IPS-15b (cell line): ENCODE measurements around the gene TMEM229A.
"Not testable (repeated sequence)": the region's sequence is repeated elsewhere in the genome, so short reads cannot be mapped to it uniquely, and the experiment has no call there.

Source experiments
- H3K27me3 ChIP-seq: one replicate; pipeline ENCODE4 v1.6.1; 2013; ENCODE audit warnings: low read length; ENCODE audit not compliant: control insufficient read depth, insufficient read depth
- H3K36me3 ChIP-seq: one replicate; pipeline ENCODE4 v1.6.1; 2013; ENCODE audit warnings: low read length; ENCODE audit not compliant: control insufficient read depth, insufficient read depth
- H3K4me1 ChIP-seq: one replicate; pipeline ENCODE4 v1.6.1; 2013; ENCODE audit warnings: mild to moderate bottlenecking, low read length; ENCODE audit not compliant: control insufficient read depth, insufficient read depth
- H3K4me3 ChIP-seq: one replicate; pipeline ENCODE4 v1.5.1; 2013; ENCODE audit warnings: low read depth, low read length
- H3K9ac ChIP-seq: one replicate; pipeline ENCODE4 v1.6.1; 2013; ENCODE audit warnings: low read depth, mild to moderate bottlenecking, low read length
- H3K9me3 ChIP-seq: one replicate; pipeline ENCODE4 v1.6.1; 2013; ENCODE audit warnings: mild to moderate bottlenecking, low read length; ENCODE audit not compliant: control insufficient read depth, insufficient read depth

The TMEM229A gene

DNA sequence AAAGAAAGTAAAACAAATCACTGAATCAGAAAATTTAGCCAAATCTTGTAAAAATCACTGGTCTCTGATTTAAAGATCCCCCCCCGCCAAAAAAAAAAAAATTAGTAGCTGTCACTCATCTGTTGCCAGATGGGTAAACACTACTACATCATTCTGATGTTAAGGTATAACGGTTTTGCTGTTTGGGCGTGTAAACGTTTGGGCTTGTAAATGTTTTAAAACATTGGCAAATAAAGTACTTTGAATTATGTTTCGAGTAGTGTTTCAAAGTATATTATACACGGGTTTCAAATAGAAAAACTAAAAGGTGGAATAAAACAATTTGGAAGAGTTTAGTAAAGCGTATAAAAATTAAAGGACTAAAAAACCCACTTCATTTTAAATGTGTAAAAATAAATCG is 1.5 kb downstream of the TMEM229A start:
- no peaks in the 10 kb centered on the region for H3K9me3 ChIP-seq
- H3K4me3 ChIP-seq, result peak overlapping the region; percentile 74
- peaks cover 11% of the 10 kb centered on the region for H3K4me1 ChIP-seq
- no peak overlapping the region for H3K9ac ChIP-seq
- H3K36me3 ChIP-seq, result no peaks in the 10 kb centered on the region
- H3K27me3 ChIP-seq, result peaks cover 46% of the 10 kb centered on the region

DNA sequence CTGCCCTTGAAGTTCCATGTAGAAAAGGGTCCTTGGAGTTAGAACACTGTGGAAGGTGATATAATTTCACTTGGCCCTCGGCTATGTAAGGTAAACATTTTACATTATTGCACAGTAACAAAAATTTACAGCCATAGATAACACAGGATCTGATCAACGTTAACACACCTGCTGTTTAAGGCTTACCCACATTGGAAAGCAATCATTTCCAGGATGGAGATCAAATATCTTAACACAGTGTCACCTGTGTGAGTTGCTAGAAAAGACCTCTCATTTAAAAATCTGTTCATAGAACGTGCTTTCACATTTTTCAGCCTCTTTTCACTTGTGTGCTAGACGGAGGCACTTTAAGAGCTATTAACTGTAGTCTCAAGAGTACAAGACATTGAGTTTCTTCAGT is 1.9 kb downstream of the TMEM229A start:
- H3K9ac ChIP-seq, result no peak overlapping the region
- peaks cover 11% of the 10 kb centered on the region for H3K4me1 ChIP-seq
- no peaks in the 10 kb centered on the region for H3K9me3 ChIP-seq
- no peaks in the 10 kb centered on the region for H3K36me3 ChIP-seq
- no peak overlapping the region for H3K4me3 ChIP-seq
- H3K27me3 ChIP-seq, result peaks cover 46% of the 10 kb centered on the region

DNA sequence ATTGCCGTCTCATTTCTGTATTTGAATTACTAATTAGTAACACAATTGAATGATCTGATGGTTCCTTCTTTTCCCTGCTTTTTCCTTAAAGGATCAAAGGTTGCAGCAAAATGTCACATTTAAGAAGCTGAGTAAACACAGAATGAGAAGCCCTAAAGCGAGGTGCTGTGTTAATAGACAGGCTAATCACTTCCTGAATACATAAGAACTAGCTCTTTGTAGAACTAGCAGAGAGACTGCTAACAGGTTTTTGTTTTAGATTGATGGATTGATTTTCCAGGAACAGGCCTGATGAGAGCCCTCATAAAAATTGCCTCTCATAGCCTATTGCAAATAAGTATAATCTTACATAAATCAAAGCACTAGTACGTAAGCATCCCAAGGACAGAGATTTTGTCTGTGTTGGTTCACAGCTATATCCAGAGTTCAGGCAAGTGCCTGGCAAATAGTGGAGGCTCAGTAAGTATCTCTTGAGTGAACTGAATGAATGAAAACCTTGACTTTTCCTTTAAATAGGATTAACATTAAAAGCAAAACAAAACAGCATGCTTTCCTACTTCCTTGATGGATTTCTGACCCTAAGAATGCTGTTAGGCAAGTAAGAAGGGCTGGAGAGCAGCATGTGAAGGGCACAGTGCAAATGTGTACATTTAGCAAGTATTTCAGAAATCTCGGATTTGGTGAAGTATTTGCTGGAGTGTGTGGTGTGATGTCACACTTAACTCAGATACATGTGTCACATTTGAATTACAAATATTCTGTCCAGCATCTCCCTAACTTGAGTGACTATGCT is 3.3 kb downstream of the TMEM229A start:
- Histone ChIP-seq H3K9me3 (no peaks in the 10 kb centered on the region), H3K36me3 (no peaks in the 10 kb centered on the region), H3K27me3 (peaks cover 39% of the 10 kb centered on the region), H3K4me3 (no peak overlapping the region), H3K9ac (no peak overlapping the region), H3K4me1 (peaks cover 11% of the 10 kb centered on the region)

DNA sequence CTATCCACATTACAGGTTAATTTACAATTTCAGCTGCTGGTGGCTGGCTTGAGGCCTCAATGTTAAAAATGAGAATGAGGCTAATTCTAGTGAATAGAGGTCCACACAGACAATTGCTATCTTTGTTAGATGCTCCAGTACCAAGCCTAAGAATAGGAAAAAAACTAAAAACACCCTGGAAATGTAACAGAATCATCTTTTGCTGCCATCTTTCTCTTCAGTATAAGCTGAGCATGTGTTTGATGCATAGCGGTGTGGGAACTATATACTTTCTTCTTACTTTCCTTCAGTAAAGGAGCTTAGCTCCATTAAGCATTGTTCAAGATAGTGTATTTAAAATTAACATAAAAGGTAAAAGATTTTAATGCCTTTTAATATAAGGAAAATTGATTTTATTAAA is 5.6 kb downstream of the TMEM229A start:
- H3K36me3 ChIP-seq, result no peaks in the 10 kb centered on the region

DNA sequence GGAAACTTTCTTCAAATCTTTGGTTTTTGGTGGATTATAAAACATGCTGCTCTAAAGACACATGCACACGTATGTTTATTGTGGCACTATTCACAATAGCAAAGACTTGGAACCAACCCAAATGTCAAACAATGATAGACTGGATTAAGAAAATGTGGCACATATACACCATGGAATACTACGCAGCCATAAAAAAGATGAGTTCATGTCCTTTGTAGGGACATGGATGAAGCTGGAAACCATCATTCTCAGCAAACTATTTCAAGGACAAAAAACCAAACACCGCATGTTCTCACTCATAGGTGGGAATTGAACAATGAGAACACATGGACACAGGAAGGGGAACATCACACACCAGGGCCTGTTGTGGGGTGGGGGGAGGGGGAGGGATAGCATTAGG is 8.5 kb downstream of the TMEM229A start:
- H3K4me1 ChIP-seq, H3K36me3 ChIP-seq, H3K27me3 ChIP-seq, H3K9me3 ChIP-seq, H3K4me3 ChIP-seq, H3K9ac ChIP-seq: not testable (repeated sequence)

More for the DNA sequence above, 5.6 kb downstream of the TMEM229A start:
- Histone ChIP-seq H3K9me3 (no peaks in the 10 kb centered on the region), H3K27me3 (peaks cover 27% of the 10 kb centered on the region), H3K4me3 (no peak overlapping the region), H3K9ac (no peak overlapping the region), H3K4me1 (peaks cover 13% of the 10 kb centered on the region)

DNA sequence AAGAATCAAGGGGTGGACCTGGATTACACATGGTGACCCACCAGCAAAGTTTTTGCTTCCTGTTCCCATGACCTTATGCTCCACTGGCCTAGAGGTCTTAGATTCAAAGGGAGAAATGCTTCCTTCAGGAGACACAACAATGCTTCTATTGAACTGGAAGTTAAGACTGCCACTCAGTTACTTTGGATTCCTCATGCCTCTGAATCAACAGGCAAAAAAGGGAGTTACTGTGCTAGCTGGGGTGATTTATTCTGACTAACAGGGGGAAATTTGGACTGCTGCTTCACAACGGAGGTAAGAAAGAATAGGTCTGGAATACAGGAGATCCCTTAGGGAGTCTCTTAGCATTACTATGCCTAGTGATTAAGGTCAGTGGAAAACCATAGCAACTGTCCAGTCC is 10.3 kb downstream of the TMEM229A start:
- H3K4me1 ChIP-seq, result peaks cover 2% of the 10 kb centered on the region
- H3K4me3 ChIP-seq, result no peak overlapping the region
- H3K27me3 ChIP-seq, result no peaks in the 10 kb centered on the region
- H3K9me3 ChIP-seq, result no peaks in the 10 kb centered on the region
- no peaks in the 10 kb centered on the region for H3K36me3 ChIP-seq
- no peak overlapping the region for H3K9ac ChIP-seq

DNA sequence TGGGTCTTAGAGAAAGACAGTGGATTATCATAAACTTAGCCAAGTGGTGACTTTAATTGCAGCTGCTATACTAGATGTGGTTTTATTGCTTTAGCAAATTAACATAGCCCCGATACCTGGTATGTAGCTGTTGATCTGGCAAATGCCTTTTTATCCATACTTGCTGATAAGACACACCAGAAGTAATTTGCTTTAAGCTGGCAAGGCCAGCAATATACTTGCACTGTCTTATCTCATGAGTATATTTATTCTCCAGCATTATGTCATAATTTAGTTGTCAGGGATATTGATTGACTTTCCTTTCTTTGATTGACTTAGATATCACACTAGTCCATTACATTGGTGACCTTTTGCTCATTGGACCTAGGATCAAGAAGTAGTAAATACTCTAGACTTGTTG is 12.8 kb downstream of the TMEM229A start:
- H3K9ac ChIP-seq, result no peak overlapping the region
- H3K9me3 ChIP-seq, result no peaks in the 10 kb centered on the region
- H3K4me3 ChIP-seq, result no peak overlapping the region
- no peaks in the 10 kb centered on the region for H3K36me3 ChIP-seq
- H3K4me1 ChIP-seq, result peaks cover 2% of the 10 kb centered on the region
- H3K27me3 ChIP-seq, result no peaks in the 10 kb centered on the region

DNA sequence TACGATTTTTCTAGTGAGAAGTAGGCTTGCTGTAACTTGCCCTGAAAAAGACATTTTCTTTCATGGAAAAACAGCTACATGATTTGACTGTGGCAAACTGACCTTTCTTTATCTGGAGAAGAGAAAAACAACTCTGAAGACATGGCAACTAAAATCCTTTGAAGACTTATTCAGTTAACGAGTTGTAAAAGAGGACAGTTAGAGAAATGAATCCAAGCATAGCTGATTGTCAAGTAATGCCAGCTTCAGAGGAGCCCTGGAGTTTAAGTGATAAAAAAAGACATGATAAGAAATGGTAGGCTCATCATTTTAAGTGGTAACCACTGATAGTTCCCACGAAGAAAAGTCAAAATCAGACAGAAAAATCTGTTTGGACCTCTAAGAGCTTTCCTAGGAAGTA is 19.6 kb downstream of the TMEM229A start:
- H3K9ac ChIP-seq, result no peak overlapping the region
- H3K4me1 ChIP-seq, result no peaks in the 10 kb centered on the region
- no peaks in the 10 kb centered on the region for H3K9me3 ChIP-seq
- H3K27me3 ChIP-seq, result no peaks in the 10 kb centered on the region
- H3K36me3 ChIP-seq, result no peaks in the 10 kb centered on the region
- no peak overlapping the region for H3K4me3 ChIP-seq

DNA sequence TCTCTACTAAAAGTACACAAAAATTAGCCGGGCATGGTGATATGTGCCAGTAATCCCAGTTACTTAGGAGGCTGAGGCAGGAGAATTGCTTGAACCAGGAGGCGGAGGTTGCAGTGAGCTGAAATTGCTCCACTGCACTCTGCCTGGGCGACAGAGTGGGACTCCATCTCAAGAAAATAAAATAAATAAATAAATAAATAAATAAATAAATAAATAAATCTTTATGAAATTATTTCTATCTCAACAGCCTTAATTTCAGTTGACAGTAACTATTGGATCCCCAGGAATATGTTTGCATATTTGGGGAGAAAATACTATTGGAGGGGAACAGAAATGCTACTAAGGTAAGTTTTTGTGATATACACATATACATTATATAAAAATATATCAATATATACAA is 20.0 kb downstream of the TMEM229A start:
- Histone ChIP-seq H3K36me3 (no peaks in the 10 kb centered on the region), H3K9ac (no peak overlapping the region), H3K4me3 (no peak overlapping the region), H3K9me3 (no peaks in the 10 kb centered on the region), H3K27me3 (no peaks in the 10 kb centered on the region), H3K4me1 (no peaks in the 10 kb centered on the region)

DNA sequence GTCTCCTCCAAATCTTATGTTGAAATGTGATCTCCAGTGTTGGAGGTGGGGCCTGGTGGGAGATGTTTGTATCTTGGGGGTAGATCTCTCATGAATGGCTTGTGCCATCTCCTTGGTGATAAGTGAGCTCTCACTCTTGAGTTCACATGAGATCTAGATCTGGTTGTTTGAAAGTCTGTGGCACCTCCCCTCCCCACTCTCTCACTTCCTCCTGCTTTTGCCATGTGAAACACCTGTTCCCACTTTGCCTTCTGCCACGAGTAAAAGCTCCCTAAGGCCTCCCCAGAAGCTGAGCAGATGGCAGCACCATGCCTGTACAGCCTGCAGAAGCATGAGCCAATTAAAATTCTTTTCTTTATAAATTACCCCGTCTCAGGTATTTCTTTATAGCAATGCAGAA is 23.5 kb downstream of the TMEM229A start:
- Histone ChIP-seq H3K36me3 (no peaks in the 10 kb centered on the region), H3K27me3 (no peaks in the 10 kb centered on the region), H3K9ac (no peak overlapping the region), H3K4me3 (no peak overlapping the region), H3K9me3 (no peaks in the 10 kb centered on the region), H3K4me1 (peaks cover 4% of the 10 kb centered on the region)

DNA sequence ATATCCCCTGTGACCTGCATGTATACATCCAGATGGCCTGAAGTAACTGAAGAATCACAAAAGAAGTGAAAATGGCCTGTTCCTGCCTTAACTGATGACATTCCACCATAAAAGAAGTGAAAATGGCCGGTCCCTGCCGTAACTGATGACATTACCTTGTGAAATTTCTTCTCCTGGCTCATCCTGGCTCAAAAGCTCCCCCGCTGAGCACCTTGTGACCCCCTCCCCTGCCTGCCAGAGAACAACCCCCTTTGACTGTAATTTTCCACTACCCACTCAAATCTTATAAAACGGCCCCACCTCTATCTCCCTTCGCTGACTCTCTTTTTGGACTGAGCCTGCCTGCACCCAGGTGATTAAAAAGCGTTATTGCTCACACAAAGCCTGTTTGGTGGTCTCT is 24.6 kb downstream of the TMEM229A start:
- not testable (repeated sequence) for H3K4me3 ChIP-seq, H3K9ac ChIP-seq, H3K9me3 ChIP-seq, H3K36me3 ChIP-seq, H3K27me3 ChIP-seq, H3K4me1 ChIP-seq

DNA sequence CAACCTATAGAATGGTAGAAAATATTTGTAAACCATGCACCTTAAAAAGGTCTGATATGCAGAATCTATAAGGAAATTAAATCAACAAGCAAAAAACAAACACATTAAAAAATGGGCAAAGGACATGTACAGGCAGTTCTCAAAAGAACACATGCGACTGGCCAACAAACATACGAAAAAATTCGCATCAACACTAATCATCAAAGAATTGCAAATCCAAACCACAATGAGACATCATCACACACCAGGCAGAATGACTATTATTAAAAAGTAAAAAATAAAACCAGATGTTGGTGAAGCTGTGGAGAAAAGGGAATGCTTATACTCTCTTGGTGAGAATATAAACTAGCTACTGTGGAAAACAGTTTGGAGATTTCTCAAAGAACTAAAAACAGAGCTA is 33.2 kb downstream of the TMEM229A start:
- H3K36me3 ChIP-seq, result no peaks in the 10 kb centered on the region
- no peaks in the 10 kb centered on the region for H3K9me3 ChIP-seq
- H3K4me1 ChIP-seq, result peaks cover 10% of the 10 kb centered on the region
- no peaks in the 10 kb centered on the region for H3K27me3 ChIP-seq
- no peak overlapping the region for H3K4me3 ChIP-seq
- no peak overlapping the region for H3K9ac ChIP-seq
